Measurements from ENCODE around the gene SRPK1.
"Not testable (repeated sequence)": the region's sequence is repeated elsewhere in the genome, so short reads cannot be mapped to it uniquely, and the experiment has no call there.

The SRPK1 gene

GRCh38 chr6:35929601-35930000 lies 8.7 kb upstream of the SRPK1 start:
- DNase-seq, result no peak

GRCh38 chr6:35926509-35927215 lies 5.8 kb upstream of the SRPK1 start:
- DNase-seq, result no peak

GRCh38 chr6:35925961-35926360 lies 5.1 kb upstream of the SRPK1 start:
- no peak for DNase-seq

- no peak for DNase-seq
Observed at GRCh38 chr6:35924146-35924545, 3.2 kb upstream of the SRPK1 start.

GRCh38 chr6:35922139-35922554 lies 1.2 kb upstream of the SRPK1 start:
- no peak for DNase-seq

GRCh38 chr6:35919827-35920751 lies 809 bp downstream of the SRPK1 start:
- DNase-seq, result no peak

GRCh38 chr6:35919085-35919826 lies 1.6 kb downstream of the SRPK1 start:
- no peak for DNase-seq

GRCh38 chr6:35916893-35917292 lies 4.0 kb downstream of the SRPK1 start:
- DNase-seq, result not testable (repeated sequence)

GRCh38 chr6:35916056-35916455 lies 4.8 kb downstream of the SRPK1 start:
- no peak for DNase-seq

GRCh38 chr6:35914536-35914935 lies 6.4 kb downstream of the SRPK1 start:
- DNase-seq, result no peak

- no peak for DNase-seq
Observed at GRCh38 chr6:35911871-35912653, 8.8 kb downstream of the SRPK1 start.

GRCh38 chr6:35909571-35909970 lies 11.3 kb downstream of the SRPK1 start:
- DNase-seq, result not testable (repeated sequence)

GRCh38 chr6:35908753-35909401 lies 12.0 kb downstream of the SRPK1 start:
- DNase-seq, result not testable (repeated sequence)

- no peak for DNase-seq
Observed at GRCh38 chr6:35907750-35908149, 13.1 kb downstream of the SRPK1 start.

GRCh38 chr6:35906499-35906846 lies 14.4 kb downstream of the SRPK1 start:
- DNase-seq, result no peak

- DNase-seq, result no peak
Observed at GRCh38 chr6:35905841-35906498, 14.9 kb downstream of the SRPK1 start.

- no peak for DNase-seq
Observed at GRCh38 chr6:35905141-35905785, 15.6 kb downstream of the SRPK1 start.

- DNase-seq, result no peak
Observed at GRCh38 chr6:35903679-35904078, 17.2 kb downstream of the SRPK1 start.

- DNase-seq, result no peak
Observed at GRCh38 chr6:35900448-35900847, 20.4 kb downstream of the SRPK1 start.

- no peak for DNase-seq
Observed at GRCh38 chr6:35898003-35898402, 22.9 kb downstream of the SRPK1 start.

GRCh38 chr6:35897486-35897885 lies 23.4 kb downstream of the SRPK1 start:
- DNase-seq, result no peak
